GM12878 (cell line): ENCODE results near the gene GCH1. TPM values are rescaled to one million over a fixed set of nuclear protein-coding genes. Genes with fewer than 3 reads are reported as not detected.

Source experiments
- ATAC-seq: fragments of 200-7000 bp; cut with Tn5 transposase; 3 replicates; pipeline ENCODE4 v1.9.1; 2020; ENCODE audit warnings: mild to moderate bottlenecking, moderate library complexity
- BruUV-seq: library from RNA; stranded (reverse); fragments of 400-500 nt; replicated peaks from 2 replicates; lab custom pipeline; 2021; lab: Mats Ljungman, UMichigan
- CTCF ChIA-PET: fragments of 300-600 bp; sonication (Branson Sonifier 250); formaldehyde crosslinking; extraction: SDS; loops from one replicate; lab custom pipeline; 2021; ENCODE audit warnings: inconsistent platforms; lab: Yijun Ruan, JAX
- POLR2A ChIA-PET: fragments of 350-600 bp; formaldehyde crosslinking; extraction: SDS; loops from one replicate; lab custom pipeline; 2021; ENCODE audit warnings: inconsistent platforms; lab: Charles Lee
- RAD21 ChIA-PET: fragments of 300-600 bp; sonication (Branson Sonifier 250); formaldehyde crosslinking; loops from one replicate; lab custom pipeline; 2023; ENCODE audit warnings: antibody characterized with exemption; ENCODE audit not compliant: unreplicated experiment; lab: Charles Lee
- SMC1A ChIA-PET: fragments of 300-600 bp; sonication (Branson Sonifier 250); formaldehyde crosslinking; loops from one replicate; lab custom pipeline; 2023; ENCODE audit not compliant: unreplicated experiment, uncharacterized antibody; lab: Charles Lee
- DNase-seq: peaks from one replicate; pipeline ENCODE4 v3.0.0-alpha.2; 2011; ENCODE audit warnings: low read depth, low spot score
- FAIRE-seq: peaks from 3 replicates; lab custom pipeline; 2011; peaks lifted over from hg19 to GRCh38; lab: Jason Lieb, UNC
- H2AFZ ChIP-seq: 2 replicates; pipeline ENCODE4 v1.6.0; 2011; ENCODE audit warnings: low read depth, low read length, control low read depth; ENCODE audit not compliant: control insufficient read depth
- H3K27ac ChIP-seq: 2 replicates; pipeline ENCODE4 v1.5.1; 2011; ENCODE audit warnings: control low read depth; ENCODE audit not compliant: control insufficient read depth, insufficient read depth
- H3K27me3 ChIP-seq, 2 experiments: replicated peaks in 1 of 2; 2 replicates each; pipeline versions ENCODE4 v1.6.0 to v1.6.1; 2011; ENCODE audit warnings: low read length in 1 of 2; ENCODE audit not compliant: control insufficient read depth in 2 of 2, insufficient read depth in 2 of 2
- H3K36me3 ChIP-seq, 2 experiments: 2 replicates each; pipeline ENCODE4 v1.5.1; 2011; ENCODE audit warnings: low read length in 1 of 2; ENCODE audit not compliant: control insufficient read depth in 2 of 2, insufficient read depth in 2 of 2
- H3K4me1 ChIP-seq: 2 replicates; pipeline ENCODE4 v1.6.1; 2011; ENCODE audit warnings: mild to moderate bottlenecking, low read length, moderate library complexity, mixed read lengths; ENCODE audit not compliant: control insufficient read depth, insufficient read depth
- H3K4me2 ChIP-seq: 2 replicates; pipeline ENCODE4 v1.6.0; 2011; ENCODE audit warnings: control low read depth; ENCODE audit not compliant: control insufficient read depth, insufficient read depth
- H3K4me3 ChIP-seq: fragments of 200-600 bp; sonication (generic); 2 replicates; pipeline ENCODE4 v1.5.1; 2016
- H3K79me2 ChIP-seq: 2 replicates; pipeline ENCODE4 v1.6.0; 2011; ENCODE audit warnings: low read length; ENCODE audit not compliant: control insufficient read depth, insufficient read depth
- H3K9ac ChIP-seq: 2 replicates; pipeline ENCODE4 v1.8.0; 2011; ENCODE audit warnings: low read length, control low read depth, mixed read lengths; ENCODE audit not compliant: control insufficient read depth, insufficient read depth
- H3K9me3 ChIP-seq: replicated peaks from 3 replicates; pipeline ENCODE4 v1.5.1; 2011; ENCODE audit warnings: mild to moderate bottlenecking, low read length; ENCODE audit not compliant: control insufficient read depth, insufficient read depth
- H4K20me1 ChIP-seq: 2 replicates; pipeline ENCODE4 v1.6.0; 2011; ENCODE audit not compliant: control insufficient read depth, insufficient read depth
- CHD2 ChIP-seq: IDR thresholded peaks from 2 replicates; pipeline ENCODE4 v1.6.1; 2011; ENCODE audit warnings: low read depth, low read length, improper control_type of control experiment, borderline replicate concordance
- CREB1 ChIP-seq: IDR thresholded peaks from 2 replicates; pipeline ENCODE4 v1.6.1; 2012; ENCODE audit warnings: low read depth, mild to moderate bottlenecking, inconsistent platforms
- CREM ChIP-seq: IDR thresholded peaks from 2 replicates; pipeline ENCODE4 v1.6.1; 2014; ENCODE audit warnings: antibody characterized with exemption, low read depth
- E2F8 ChIP-seq: fragments of 450-650 bp; IDR thresholded peaks from 2 replicates; pipeline ENCODE4 v1.6.1; 2018; ENCODE audit warnings: mild to moderate bottlenecking, low read depth, moderate library complexity; ENCODE audit not compliant: partially characterized antibody
- FOXK2 ChIP-seq: fragments of 450-650 bp; IDR thresholded peaks from 2 replicates; pipeline ENCODE4 v1.6.1; 2017; ENCODE audit warnings: mild to moderate bottlenecking, moderate library complexity
- IKZF1 ChIP-seq: fragments of 450-650 bp; conservative IDR thresholded peaks from 2 replicates; pipeline ENCODE4 v1.6.1; 2017; ENCODE audit warnings: antibody characterized with exemption, mild to moderate bottlenecking
- NKRF ChIP-seq: fragments of 450-650 bp; conservative IDR thresholded peaks from 2 replicates; pipeline ENCODE4 v1.6.1; 2017; ENCODE audit warnings: mild to moderate bottlenecking, moderate library complexity
- NR2C2 ChIP-seq: IDR thresholded peaks from 2 replicates; pipeline ENCODE4 v1.6.1; 2011; ENCODE audit warnings: borderline replicate concordance, low read depth; ENCODE audit not compliant: control insufficient read depth, insufficient read length
- TCF12 ChIP-seq: IDR thresholded peaks from 2 replicates; pipeline ENCODE4 v1.6.1; 2011; ENCODE audit warnings: low read depth, mild to moderate bottlenecking, low read length
- TCF7 ChIP-seq: IDR thresholded peaks from 2 replicates; pipeline ENCODE4 v1.6.1; 2014; ENCODE audit warnings: antibody characterized with exemption, borderline replicate concordance
- WGBS: methylation state at CpG from one replicate; pipeline ENCODE4 v1.1.6; 2016; ENCODE audit warnings: low lambda C conversion rate; ENCODE audit not compliant: insufficient replicate concordance, insufficient coverage; ENCODE audit errors: missing lambda C conversion rate; 5-methylcytosine and 5-hydroxymethylcytosine counted together
- in situ Hi-C: fragments of 300-500 bp; cut with MboI; formaldehyde crosslinking; loops from 9 replicates; pipeline ENCODE4 v1.14.3; 2018; ENCODE audit warnings: mixed read lengths
- intact Hi-C: fragments of 100-400 bp; cut with micrococcal nuclease; formaldehyde crosslinking; loops from one replicate; pipeline ENCODE4 v1.14.2; 2022; ENCODE audit not compliant: unreplicated experiment
- polyA plus RNA-seq, 11 experiments: library from polyadenylated mRNA; depleted of rRNA in 4 of 11; unstranded in 6 of 11; stranded (reverse) in 5 of 11; fragments of >200 nt; fragmentation: Nextera tagmentation in 4 of 11; fragmentation: Illumina TruSeq in 1 of 11; extraction: Ambion mirVana in 4 of 11; extraction: Trizol in 1 of 11; gene quantifications; 1 replicate in 1 of 11; 2 replicates in 10 of 11; pipeline versions ENCODE4 v1.2.1 to v1.2.3, GENCODE V29; 2011 to 2016; ENCODE audit warnings: inconsistent platforms in 2 of 11, missing spikeins in 2 of 11, low read depth in 1 of 11
- total RNA-seq, 4 experiments: library from RNA; depleted of rRNA in 3 of 4; stranded (reverse); fragments of >200 nt in 3 of 4; fragmentation: Illumina TruSeq in 1 of 4; extraction: Trizol in 1 of 4; gene quantifications; 2 replicates each; pipeline versions ENCODE4 v1.2.1 to v1.2.3, GENCODE V29; 2013 to 2021
- TF ChIP-seq, protein P1 (sequence below): fragments of 450-650 bp; IDR thresholded peaks from 2 replicates; pipeline ENCODE4 v1.6.1; 2016; ENCODE audit warnings: mild to moderate bottlenecking
- TF ChIP-seq, protein P2 (sequence below): fragments of 150-350 bp; IDR thresholded peaks from 2 replicates; pipeline ENCODE4 v1.6.1; 2016; ENCODE audit warnings: low read depth, low read length

The GCH1 gene
- total and polyA plus RNA-seq, 10 of the 15 experiments (the other 5 are each of a cell fraction or from before 2014, with no cell fraction given), result 25.1 to 37.0 (median 33.8) TPM

DNA sequence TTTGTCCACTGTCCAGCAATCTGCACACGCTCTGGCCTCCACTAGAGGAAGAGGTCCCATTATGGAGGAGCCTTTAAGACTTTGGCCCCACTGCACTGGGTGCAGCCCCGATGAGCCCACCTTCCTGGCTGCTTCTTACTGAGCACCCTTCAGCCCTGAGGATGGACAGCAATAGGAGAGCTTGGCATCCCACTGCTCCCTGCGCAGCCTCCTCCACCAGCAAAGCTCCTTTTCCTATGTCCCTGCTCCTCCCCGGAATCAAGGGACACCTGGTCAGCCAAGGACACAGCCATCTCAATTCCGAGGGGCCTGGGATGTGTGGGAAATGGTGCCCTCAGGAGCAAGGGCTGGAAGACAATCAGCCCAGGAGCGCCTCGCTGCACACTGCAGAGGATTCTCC is 94.7 kb downstream of the GCH1 start (continued):
- no peak for TF ChIP-seq NKRF
- no peak for TF ChIP-seq NR2C2
- TF ChIP-seq FOXK2, result no peak

- Histone ChIP-seq H3K79me2 (no peaks in the 10 kb centered on the region), H3K4me1 (no peaks in the 10 kb centered on the region), H3K27me3 (no peaks in the 10 kb centered on the region), H3K4me2 (no peak overlapping the region), H3K9ac (no peak overlapping the region), H3K36me3 (no peaks in the 10 kb centered on the region), H3K9me3 (no peaks in the 10 kb centered on the region), H2AFZ (no peak overlapping the region), H3K27ac (no peak overlapping the region), H3K4me3 (no peak overlapping the region), H4K20me1 (no peaks in the 10 kb centered on the region)
- BruUV-seq, result no TSS peak
- ChIA-PET POLR2A (interaction anchor here (0.6 kb wide), 1 partner anchor 116 kb away, joined by 4 read pairs; no protein-coding TSS in a partner anchor), RAD21 (interaction anchor here (0.8 to 1.5 kb wide), 5 partner anchors 34 to 243 kb away, joined by 4 to 8 read pairs (median 4); partner anchors contain the start of genes GCH1 and SAMD4A), SMC1A (interaction anchor here (0.9 to 1.5 kb wide), 3 partner anchors 12 to 74 kb away, joined by 3 to 4 read pairs (median 3); no protein-coding TSS in a partner anchor), CTCF (interaction anchor here (1.1 to 6.6 kb wide), 10 partner anchors 9 to 243 kb away, joined by 3 to 37 read pairs (median 4); no protein-coding TSS in a partner anchor)
- DNase-seq (no peak), ATAC-seq (no peak), FAIRE-seq (no peak)
- in situ Hi-C loops (no loop called here), intact Hi-C loops (loop anchor here (5.0 kb wide), 1 partner anchor 85 kb away; no protein-coding TSS in a partner anchor)
- WGBS, result 38% methylated on average over 6 of the region's 6 CpGs
- peak; percentile 18; the same call in 1 of the 2 replicates for TF ChIP-seq CREB1
- peak; percentile 6; the same call in 1 of the 2 replicates for TF ChIP-seq CREM
- TF ChIP-seq, protein P1, sequence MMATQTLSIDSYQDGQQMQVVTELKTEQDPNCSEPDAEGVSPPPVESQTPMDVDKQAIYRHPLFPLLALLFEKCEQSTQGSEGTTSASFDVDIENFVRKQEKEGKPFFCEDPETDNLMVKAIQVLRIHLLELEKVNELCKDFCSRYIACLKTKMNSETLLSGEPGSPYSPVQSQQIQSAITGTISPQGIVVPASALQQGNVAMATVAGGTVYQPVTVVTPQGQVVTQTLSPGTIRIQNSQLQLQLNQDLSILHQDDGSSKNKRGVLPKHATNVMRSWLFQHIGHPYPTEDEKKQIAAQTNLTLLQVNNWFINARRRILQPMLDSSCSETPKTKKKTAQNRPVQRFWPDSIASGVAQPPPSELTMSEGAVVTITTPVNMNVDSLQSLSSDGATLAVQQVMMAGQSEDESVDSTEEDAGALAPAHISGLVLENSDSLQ, result peak; percentile 25; the same call in 1 of the 2 replicates
- TF ChIP-seq TCF12, result peak; percentile 52; the same call in 1 of the 2 replicates
- no peak for TF ChIP-seq CHD2
- no peak for TF ChIP-seq TCF7
- no peak for TF ChIP-seq E2F8
- TF ChIP-seq, protein P2, sequence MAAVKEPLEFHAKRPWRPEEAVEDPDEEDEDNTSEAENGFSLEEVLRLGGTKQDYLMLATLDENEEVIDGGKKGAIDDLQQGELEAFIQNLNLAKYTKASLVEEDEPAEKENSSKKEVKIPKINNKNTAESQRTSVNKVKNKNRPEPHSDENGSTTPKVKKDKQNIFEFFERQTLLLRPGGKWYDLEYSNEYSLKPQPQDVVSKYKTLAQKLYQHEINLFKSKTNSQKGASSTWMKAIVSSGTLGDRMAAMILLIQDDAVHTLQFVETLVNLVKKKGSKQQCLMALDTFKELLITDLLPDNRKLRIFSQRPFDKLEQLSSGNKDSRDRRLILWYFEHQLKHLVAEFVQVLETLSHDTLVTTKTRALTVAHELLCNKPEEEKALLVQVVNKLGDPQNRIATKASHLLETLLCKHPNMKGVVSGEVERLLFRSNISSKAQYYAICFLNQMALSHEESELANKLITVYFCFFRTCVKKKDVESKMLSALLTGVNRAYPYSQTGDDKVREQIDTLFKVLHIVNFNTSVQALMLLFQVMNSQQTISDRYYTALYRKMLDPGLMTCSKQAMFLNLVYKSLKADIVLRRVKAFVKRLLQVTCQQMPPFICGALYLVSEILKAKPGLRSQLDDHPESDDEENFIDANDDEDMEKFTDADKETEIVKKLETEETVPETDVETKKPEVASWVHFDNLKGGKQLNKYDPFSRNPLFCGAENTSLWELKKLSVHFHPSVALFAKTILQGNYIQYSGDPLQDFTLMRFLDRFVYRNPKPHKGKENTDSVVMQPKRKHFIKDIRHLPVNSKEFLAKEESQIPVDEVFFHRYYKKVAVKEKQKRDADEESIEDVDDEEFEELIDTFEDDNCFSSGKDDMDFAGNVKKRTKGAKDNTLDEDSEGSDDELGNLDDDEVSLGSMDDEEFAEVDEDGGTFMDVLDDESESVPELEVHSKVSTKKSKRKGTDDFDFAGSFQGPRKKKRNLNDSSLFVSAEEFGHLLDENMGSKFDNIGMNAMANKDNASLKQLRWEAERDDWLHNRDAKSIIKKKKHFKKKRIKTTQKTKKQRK, result no peak
- TF ChIP-seq IKZF1, result no peak
These were observed 95.2 kb downstream of the GCH1 start for GRCh38 chr14:54807428-54807827.
